ENCODE results near the gene TP73.

The TP73 gene

GRCh38 chr1:3660704-3661103 lies 8.4 kb downstream of the TP73 start:
- Histone ChIP-seq H3K27me3 (ENCODE audit: insufficient read depth, low read depth) (peaks cover 95% of the 10 kb centered on the region), H3K79me2 (ENCODE audit: insufficient read depth, low read depth) (no peaks in the 10 kb centered on the region), H3K4me2 (no peak overlapping the region), H3K4me3 (IDR thresholded peaks at IDR 0.05; ENCODE audit: insufficient read depth, low read depth, low read length) (no peak overlapping the region), H3K9ac (no peak overlapping the region), H3K27ac (no peak overlapping the region), H3K4me1 (ENCODE audit: low read depth, poor library complexity, severe bottlenecking) (no peaks in the 10 kb centered on the region), H3K36me3 (ENCODE audit: insufficient read depth) (no peaks in the 10 kb centered on the region), H4K20me1 (ENCODE audit: insufficient read depth) (no peaks in the 10 kb centered on the region), H2AFZ (ENCODE audit: low read depth) (no peak overlapping the region)
- TF ChIP-seq, protein P1, sequence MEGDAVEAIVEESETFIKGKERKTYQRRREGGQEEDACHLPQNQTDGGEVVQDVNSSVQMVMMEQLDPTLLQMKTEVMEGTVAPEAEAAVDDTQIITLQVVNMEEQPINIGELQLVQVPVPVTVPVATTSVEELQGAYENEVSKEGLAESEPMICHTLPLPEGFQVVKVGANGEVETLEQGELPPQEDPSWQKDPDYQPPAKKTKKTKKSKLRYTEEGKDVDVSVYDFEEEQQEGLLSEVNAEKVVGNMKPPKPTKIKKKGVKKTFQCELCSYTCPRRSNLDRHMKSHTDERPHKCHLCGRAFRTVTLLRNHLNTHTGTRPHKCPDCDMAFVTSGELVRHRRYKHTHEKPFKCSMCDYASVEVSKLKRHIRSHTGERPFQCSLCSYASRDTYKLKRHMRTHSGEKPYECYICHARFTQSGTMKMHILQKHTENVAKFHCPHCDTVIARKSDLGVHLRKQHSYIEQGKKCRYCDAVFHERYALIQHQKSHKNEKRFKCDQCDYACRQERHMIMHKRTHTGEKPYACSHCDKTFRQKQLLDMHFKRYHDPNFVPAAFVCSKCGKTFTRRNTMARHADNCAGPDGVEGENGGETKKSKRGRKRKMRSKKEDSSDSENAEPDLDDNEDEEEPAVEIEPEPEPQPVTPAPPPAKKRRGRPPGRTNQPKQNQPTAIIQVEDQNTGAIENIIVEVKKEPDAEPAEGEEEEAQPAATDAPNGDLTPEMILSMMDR (conservative IDR thresholded peaks at IDR 0.05; ENCODE audit: low read depth, low read length), result no peak

DNA sequence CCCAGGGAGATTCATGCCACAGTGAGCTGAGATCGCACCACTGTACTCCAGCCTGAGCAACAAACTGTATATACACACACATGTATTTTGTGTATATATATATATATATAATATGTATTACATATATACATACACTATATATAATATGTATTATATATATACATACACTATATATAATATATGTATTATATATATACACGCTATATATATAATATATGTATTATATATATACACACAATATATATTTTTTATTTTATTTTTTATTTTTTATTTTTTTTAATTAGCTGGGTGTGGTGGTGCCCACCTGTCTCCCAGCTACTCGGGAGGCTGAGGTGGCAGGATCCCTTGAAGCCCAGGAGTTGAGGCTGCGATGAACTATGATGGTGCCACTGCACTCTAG lies 9.3 kb downstream of the TP73 start:
- no peaks in the 10 kb centered on the region for H3K4me1 ChIP-seq (ENCODE audit: low read depth, poor library complexity, severe bottlenecking)
- no peak overlapping the region for H2AFZ ChIP-seq (ENCODE audit: low read depth)
- H4K20me1 ChIP-seq (ENCODE audit: insufficient read depth), result no peaks in the 10 kb centered on the region
- no peak overlapping the region for H3K27ac ChIP-seq
- H3K27me3 ChIP-seq (ENCODE audit: insufficient read depth, low read depth), result peaks cover 94% of the 10 kb centered on the region
- no peak overlapping the region for H3K4me2 ChIP-seq
- no peak overlapping the region for H3K9ac ChIP-seq
- no peaks in the 10 kb centered on the region for H3K79me2 ChIP-seq (ENCODE audit: insufficient read depth, low read depth)
- TF ChIP-seq, protein P1 (conservative IDR thresholded peaks at IDR 0.05; ENCODE audit: low read depth, low read length), result no peak
- no peaks in the 10 kb centered on the region for H3K36me3 ChIP-seq (ENCODE audit: insufficient read depth)
- H3K4me3 ChIP-seq (IDR thresholded peaks at IDR 0.05; ENCODE audit: insufficient read depth, low read depth, low read length), result no peak overlapping the region

DNA sequence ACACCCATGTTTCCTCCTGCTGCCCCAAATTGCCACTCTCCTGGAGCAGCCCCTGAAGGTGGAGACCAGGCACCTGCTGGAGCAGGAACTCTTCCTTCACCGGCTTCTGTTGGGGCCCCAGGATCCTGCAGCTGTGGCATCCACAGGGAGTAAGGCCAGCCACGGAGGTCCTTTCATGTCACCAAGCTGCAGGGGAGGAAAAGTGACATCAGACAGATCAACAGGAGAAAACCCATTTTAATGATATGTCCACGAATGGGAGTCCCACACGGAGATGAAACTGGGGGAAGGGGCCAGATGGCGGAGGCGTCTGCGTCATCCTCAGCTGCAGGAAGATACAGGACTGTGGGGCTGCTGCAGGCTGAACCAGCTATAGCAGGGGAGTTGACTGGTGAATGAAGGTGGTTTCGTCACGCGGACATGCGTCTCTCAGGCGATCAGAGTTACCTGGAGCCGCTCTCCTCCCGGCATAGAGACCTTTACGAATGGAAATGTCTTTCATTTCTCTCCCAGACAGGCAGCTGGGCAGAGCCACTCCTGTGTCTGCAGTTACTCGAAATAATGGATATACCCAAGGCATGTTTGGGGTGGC lies 9.9 kb downstream of the TP73 start:
- Histone ChIP-seq H3K27me3 (ENCODE audit: insufficient read depth, low read depth) (peaks cover 94% of the 10 kb centered on the region), H3K27ac (no peak overlapping the region), H2AFZ (ENCODE audit: low read depth) (no peak overlapping the region), H3K4me3 (IDR thresholded peaks at IDR 0.05; ENCODE audit: insufficient read depth, low read depth, low read length) (no peak overlapping the region), H3K36me3 (ENCODE audit: insufficient read depth) (no peaks in the 10 kb centered on the region), H4K20me1 (ENCODE audit: insufficient read depth) (no peaks in the 10 kb centered on the region), H3K9ac (no peak overlapping the region), H3K4me1 (ENCODE audit: low read depth, poor library complexity, severe bottlenecking) (no peaks in the 10 kb centered on the region), H3K4me2 (no peak overlapping the region), H3K79me2 (ENCODE audit: insufficient read depth, low read depth) (no peaks in the 10 kb centered on the region)
- TF ChIP-seq, protein P1 (conservative IDR thresholded peaks at IDR 0.05; ENCODE audit: low read depth, low read length), result no peak

GRCh38 chr1:3663999-3664699 lies 11.8 kb downstream of the TP73 start:
- H4K20me1 ChIP-seq (ENCODE audit: insufficient read depth), result no peaks in the 10 kb centered on the region
- H3K9ac ChIP-seq, result no peak overlapping the region
- no peak overlapping the region for H3K4me3 ChIP-seq (IDR thresholded peaks at IDR 0.05; ENCODE audit: insufficient read depth, low read depth, low read length)
- no peak overlapping the region for H2AFZ ChIP-seq (ENCODE audit: low read depth)
- H3K36me3 ChIP-seq (ENCODE audit: insufficient read depth), result no peaks in the 10 kb centered on the region
- no peak overlapping the region for H3K27ac ChIP-seq
- H3K79me2 ChIP-seq (ENCODE audit: insufficient read depth, low read depth), result no peaks in the 10 kb centered on the region
- TF ChIP-seq, protein P1 (conservative IDR thresholded peaks at IDR 0.05; ENCODE audit: low read depth, low read length), result no peak
- peaks cover 6% of the 10 kb centered on the region for H3K4me1 ChIP-seq (ENCODE audit: low read depth, poor library complexity, severe bottlenecking)
- no peak overlapping the region for H3K4me2 ChIP-seq
- peaks cover 94% of the 10 kb centered on the region for H3K27me3 ChIP-seq (ENCODE audit: insufficient read depth, low read depth)

Data from KMS-11 (cell line).